ENCODE data around the gene TMEM154. TPM values are rescaled to one million over a fixed set of nuclear protein-coding genes. Genes with fewer than 3 reads are reported as not detected.

The TMEM154 gene
- total and polyA plus RNA-seq, 10 donors: 5.0 to 72.3 (median 27.4) TPM

- H3K27me3 ChIP-seq (replicated peaks in 1 of 7): no peaks in the 10 kb centered on the region
- H3K9me3 ChIP-seq: peaks cover 0 to 27% (median 9%) of the 10 kb centered on the region in 8 donors
- WGBS, 5 donors: 80 to 93% (median 89%) methylated on average over 1 of the region's 1 CpG
- DNase-seq: no peak
- H3K4me3 ChIP-seq: no peak overlapping the region
- intact Hi-C loops (cut with DNase I; ENCODE audit: low total_unique reads): no loop called here
- H3K36me3 ChIP-seq: no peaks in the 10 kb centered on the region
- H3K27ac ChIP-seq: no peak overlapping the region
- H3K4me1 ChIP-seq: no peaks in the 10 kb centered on the region
- TF ChIP-seq POLR2A (IDR thresholded peaks at IDR 0.05) (no peak), POLR2AphosphoS5 (IDR thresholded peaks at IDR 0.05) (no peak), CTCF (IDR thresholded peaks at IDR 0.05 in 8 of 11, conservative IDR thresholded peaks at IDR 0.05 in 3 of 11) (no peak)
Measured at GRCh38 chr4:152704788-152705187, 25.0 kb upstream of the TMEM154 start.

- H3K4me1 ChIP-seq: peaks cover 0 to 17% (median 10%) of the 10 kb centered on the region in 6 donors
- TF ChIP-seq CTCF (IDR thresholded peaks at IDR 0.05 in 8 of 11, conservative IDR thresholded peaks at IDR 0.05 in 3 of 11): no peak
- TF ChIP-seq POLR2AphosphoS5 (IDR thresholded peaks at IDR 0.05): no peak
- TF ChIP-seq POLR2A (IDR thresholded peaks at IDR 0.05): no peak
- no peaks in the 10 kb centered on the region for H3K27me3 ChIP-seq (replicated peaks in 1 of 7)
- H3K9me3 ChIP-seq: peaks cover 0 to 23% (median 7%) of the 10 kb centered on the region in 8 donors
- H3K36me3 ChIP-seq: no peaks in the 10 kb centered on the region
- WGBS, 5 donors: 73 to 100% (median 83%) methylated on average over 1 of the region's 1 CpG
- no peak for DNase-seq
- H3K27ac ChIP-seq: no peak overlapping the region
- no peak overlapping the region for H3K4me3 ChIP-seq
- intact Hi-C loops (cut with DNase I; ENCODE audit: low total_unique reads): no loop called here
Measured at GRCh38 chr4:152700151-152700550, 20.4 kb upstream of the TMEM154 start.

GRCh38 chr4:152699313-152699712, 19.5 kb upstream of the TMEM154 start:
- WGBS, 5 donors: 72 to 84% (median 83%) methylated on average over 4 of the region's 4 CpGs
- Histone ChIP-seq H3K4me3 (no peak overlapping the region), H3K27ac (no peak overlapping the region), H3K4me1 (peaks cover 0 to 17% (median 10%) of the 10 kb centered on the region in 6 donors), H3K27me3 (replicated peaks in 1 of 7) (no peaks in the 10 kb centered on the region), H3K36me3 (no peaks in the 10 kb centered on the region), H3K9me3 (peaks cover 0 to 15% (median 3%) of the 10 kb centered on the region in 8 donors)
- DNase-seq: no peak
- TF ChIP-seq POLR2AphosphoS5 (IDR thresholded peaks at IDR 0.05) (no peak), CTCF (IDR thresholded peaks at IDR 0.05 in 8 of 11, conservative IDR thresholded peaks at IDR 0.05 in 3 of 11) (no peak), POLR2A (IDR thresholded peaks at IDR 0.05) (no peak)
- intact Hi-C loops (cut with DNase I; ENCODE audit: low total_unique reads): no loop called here

- TF ChIP-seq POLR2A (IDR thresholded peaks at IDR 0.05): no peak
- TF ChIP-seq POLR2AphosphoS5 (IDR thresholded peaks at IDR 0.05): no peak
- TF ChIP-seq CTCF (IDR thresholded peaks at IDR 0.05 in 8 of 11, conservative IDR thresholded peaks at IDR 0.05 in 3 of 11): no peak
- Histone ChIP-seq H3K4me3 (no peak overlapping the region), H3K36me3 (no peaks in the 10 kb centered on the region), H3K9me3 (peaks cover 0 to 3% (median 0%) of the 10 kb centered on the region in 8 donors), H3K4me1 (peaks cover 0 to 17% (median 10%) of the 10 kb centered on the region in 6 donors), H3K27me3 (replicated peaks in 1 of 7) (no peaks in the 10 kb centered on the region), H3K27ac (peak overlapping the region in 3 of 8 donors; percentile 69 to 73 (median 71))
- intact Hi-C loops (cut with DNase I; ENCODE audit: low total_unique reads): no loop called here
- WGBS, 5 donors: 0 to 54% (median 32%) methylated on average over 1 of the region's 1 CpG
- no peak for DNase-seq
Measured at GRCh38 chr4:152698089-152698499, 18.3 kb upstream of the TMEM154 start.

All from spleen (tissue), 11 donors.